ENCODE measurements around the gene SH3PXD2B. TPM values are rescaled to one million over a fixed set of nuclear protein-coding genes. Genes with fewer than 3 reads are reported as not detected.

Gene SH3PXD2B
- total RNA-seq, 2 experiments from 2014 or later, result 0.10 TPM; not detected in 1

DNA sequence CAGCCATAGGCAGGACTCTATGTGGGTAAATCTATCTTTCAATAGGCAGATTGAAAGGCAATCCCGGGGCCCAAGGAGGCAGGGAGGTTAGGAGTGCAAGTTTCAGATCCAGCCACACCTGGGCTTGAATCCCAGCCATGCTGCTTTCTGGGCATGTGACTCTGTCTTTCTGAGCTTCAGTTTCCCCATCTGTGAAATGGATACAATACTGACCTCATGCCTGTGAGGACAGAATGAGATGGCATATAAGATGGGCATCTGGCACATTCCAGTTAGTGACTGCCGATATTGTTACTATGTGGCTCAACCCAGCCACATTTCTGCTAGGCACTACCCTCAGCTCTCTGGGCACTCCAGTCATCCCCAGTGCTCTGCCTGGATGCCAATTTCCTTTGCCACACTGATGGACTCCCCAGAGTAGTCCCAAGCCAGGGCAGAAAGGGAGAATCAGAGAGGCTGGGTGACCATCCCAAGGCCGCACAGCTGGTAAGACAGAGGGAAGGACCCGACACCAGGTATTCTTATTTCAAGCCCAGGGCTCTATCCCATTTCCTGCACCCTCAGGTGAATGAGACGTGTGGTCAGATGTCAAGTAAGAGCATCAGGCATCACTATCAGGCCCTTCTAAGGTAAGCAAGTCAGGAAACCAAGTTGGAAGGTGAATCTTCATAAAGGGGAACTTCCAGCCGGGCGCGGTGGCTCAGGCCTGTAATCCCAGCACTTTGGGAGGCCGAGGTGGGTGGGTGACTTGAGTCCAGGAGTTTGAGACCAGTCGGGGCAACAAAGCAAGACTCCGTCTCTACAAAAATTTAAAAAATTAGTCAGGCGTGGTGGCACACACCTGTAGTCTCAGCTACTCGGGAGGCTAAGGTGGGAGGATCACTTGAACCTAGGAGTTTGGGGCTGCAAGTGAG, 38.7 kb downstream of the SH3PXD2B start:
- H3K4me2 ChIP-seq (ENCODE audit: low read length), result no peak overlapping the region
- no peaks in the 10 kb centered on the region for H3K79me2 ChIP-seq (ENCODE audit: insufficient read depth, low read depth, low read length)
- H3K9me2 ChIP-seq (ENCODE audit: insufficient read depth, low read length), result no peaks in the 10 kb centered on the region
- no peaks in the 10 kb centered on the region for H3K36me3 ChIP-seq (ENCODE audit: insufficient read depth, low read length)
- TF ChIP-seq EZH2phosphoT487 (IDR thresholded peaks at IDR 0.05; ENCODE audit: borderline replicate concordance, low read depth, low read length), result no peak
- TF ChIP-seq, protein P1, sequence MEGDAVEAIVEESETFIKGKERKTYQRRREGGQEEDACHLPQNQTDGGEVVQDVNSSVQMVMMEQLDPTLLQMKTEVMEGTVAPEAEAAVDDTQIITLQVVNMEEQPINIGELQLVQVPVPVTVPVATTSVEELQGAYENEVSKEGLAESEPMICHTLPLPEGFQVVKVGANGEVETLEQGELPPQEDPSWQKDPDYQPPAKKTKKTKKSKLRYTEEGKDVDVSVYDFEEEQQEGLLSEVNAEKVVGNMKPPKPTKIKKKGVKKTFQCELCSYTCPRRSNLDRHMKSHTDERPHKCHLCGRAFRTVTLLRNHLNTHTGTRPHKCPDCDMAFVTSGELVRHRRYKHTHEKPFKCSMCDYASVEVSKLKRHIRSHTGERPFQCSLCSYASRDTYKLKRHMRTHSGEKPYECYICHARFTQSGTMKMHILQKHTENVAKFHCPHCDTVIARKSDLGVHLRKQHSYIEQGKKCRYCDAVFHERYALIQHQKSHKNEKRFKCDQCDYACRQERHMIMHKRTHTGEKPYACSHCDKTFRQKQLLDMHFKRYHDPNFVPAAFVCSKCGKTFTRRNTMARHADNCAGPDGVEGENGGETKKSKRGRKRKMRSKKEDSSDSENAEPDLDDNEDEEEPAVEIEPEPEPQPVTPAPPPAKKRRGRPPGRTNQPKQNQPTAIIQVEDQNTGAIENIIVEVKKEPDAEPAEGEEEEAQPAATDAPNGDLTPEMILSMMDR (conservative IDR thresholded peaks at IDR 0.05; ENCODE audit: low read length), result no peak
- no peak overlapping the region for H3K4me3 ChIP-seq (ENCODE audit: low read depth, low read length, poor library complexity, severe bottlenecking)
- intact Hi-C loops (cut with micrococcal nuclease; ENCODE audit: unreplicated experiment), result no loop called here
- H3K27ac ChIP-seq (ENCODE audit: low read depth, low read length, poor library complexity, severe bottlenecking), result no peak overlapping the region
- no peak overlapping the region for H2AFZ ChIP-seq (ENCODE audit: low read length)
- no peaks in the 10 kb centered on the region for H3K4me1 ChIP-seq (ENCODE audit: insufficient read depth, low read length, poor library complexity, severe bottlenecking)
- no peak for DNase-seq (ENCODE audit: low spot score)
- H4K20me1 ChIP-seq (ENCODE audit: insufficient read depth, low read length), result no peaks in the 10 kb centered on the region
- ChIA-PET CTCF (ENCODE audit: unreplicated experiment) (no interaction called here), POLR2A (no interaction called here)
- BruUV-seq (replicated peaks), result no TSS peak
- H3K9me3 ChIP-seq (ENCODE audit: low read length), result no peaks in the 10 kb centered on the region

- intact Hi-C loops (cut with micrococcal nuclease; ENCODE audit: unreplicated experiment), result no loop called here
- no peaks in the 10 kb centered on the region for H3K4me1 ChIP-seq (ENCODE audit: insufficient read depth, low read length, poor library complexity, severe bottlenecking)
- H3K9me2 ChIP-seq (ENCODE audit: insufficient read depth, low read length), result no peaks in the 10 kb centered on the region
- H3K9me3 ChIP-seq (ENCODE audit: low read length), result no peaks in the 10 kb centered on the region
- no peaks in the 10 kb centered on the region for H3K36me3 ChIP-seq (ENCODE audit: insufficient read depth, low read length)
- DNase-seq (ENCODE audit: low spot score), result no peak
- CTCF ChIA-PET (ENCODE audit: unreplicated experiment), result no interaction called here
- H3K79me2 ChIP-seq (ENCODE audit: insufficient read depth, low read depth, low read length), result no peaks in the 10 kb centered on the region
- H3K4me2 ChIP-seq (ENCODE audit: low read length), result no peak overlapping the region
- POLR2A ChIA-PET, result no interaction called here
- no peak overlapping the region for H2AFZ ChIP-seq (ENCODE audit: low read length)
- H3K27ac ChIP-seq (ENCODE audit: low read depth, low read length, poor library complexity, severe bottlenecking), result no peak overlapping the region
- BruUV-seq (replicated peaks), result no TSS peak
- TF ChIP-seq, protein P1 (conservative IDR thresholded peaks at IDR 0.05; ENCODE audit: low read length), result no peak
- no peak for TF ChIP-seq EZH2phosphoT487 (IDR thresholded peaks at IDR 0.05; ENCODE audit: borderline replicate concordance, low read depth, low read length)
- H3K4me3 ChIP-seq (ENCODE audit: low read depth, low read length, poor library complexity, severe bottlenecking), result no peak overlapping the region
- H4K20me1 ChIP-seq (ENCODE audit: insufficient read depth, low read length), result no peaks in the 10 kb centered on the region
These were observed 39.6 kb downstream of the SH3PXD2B start for GRCh38 chr5:172414531-172415361.
